Measurements from ENCODE around the gene PHF14.

- TF ChIP-seq POLR2A (IDR thresholded peaks at IDR 0.05; ENCODE audit: low read length) (no peak), GATA1 (IDR thresholded peaks at IDR 0.05; ENCODE audit: low read depth, low read length) (no peak)
These were observed 53.0 kb downstream of the PHF14 start for GRCh38 chr7:11026452-11027359.
